Anterior cingulate cortex (tissue), 58 donors: ENCODE measurements around the gene FYN.

Source experiments
- DNase-seq, 58 donors: peaks; one replicate each; lab custom pipeline; 2025; lab: John Stamatoyannopoulos, UW

Gene FYN

DNA sequence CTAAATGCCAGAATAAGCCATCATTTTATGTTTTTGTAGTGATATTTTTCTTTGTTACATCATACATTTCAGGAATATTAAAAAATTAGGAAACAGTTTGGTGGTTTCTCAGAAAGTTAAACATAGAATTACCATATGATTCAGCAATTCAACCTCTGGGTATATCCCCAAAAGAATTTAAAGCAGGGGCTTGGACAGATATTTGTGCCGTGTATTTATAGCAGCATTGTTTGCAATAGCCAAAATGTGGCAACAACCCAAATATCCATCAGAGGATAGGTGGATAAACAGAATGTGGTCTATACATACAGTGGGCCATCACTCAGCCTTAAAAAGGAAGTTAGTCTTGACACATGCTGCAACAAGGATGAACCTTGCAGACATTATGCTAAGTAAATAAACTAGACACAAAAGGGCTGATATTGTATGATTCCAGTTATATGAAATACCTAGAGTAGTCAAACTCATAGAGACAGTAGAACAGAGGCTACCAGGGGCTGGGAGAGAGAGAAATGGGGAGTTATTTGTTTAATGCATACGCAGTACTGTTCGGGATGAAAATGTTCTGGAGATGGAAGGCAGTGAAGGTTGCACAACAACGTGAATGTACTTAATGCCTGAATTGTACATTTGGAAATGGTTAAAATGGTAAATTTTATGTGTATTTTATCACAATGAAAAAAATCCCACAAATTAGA is 248.7 kb downstream of the FYN start:
- no peak for DNase-seq

DNA sequence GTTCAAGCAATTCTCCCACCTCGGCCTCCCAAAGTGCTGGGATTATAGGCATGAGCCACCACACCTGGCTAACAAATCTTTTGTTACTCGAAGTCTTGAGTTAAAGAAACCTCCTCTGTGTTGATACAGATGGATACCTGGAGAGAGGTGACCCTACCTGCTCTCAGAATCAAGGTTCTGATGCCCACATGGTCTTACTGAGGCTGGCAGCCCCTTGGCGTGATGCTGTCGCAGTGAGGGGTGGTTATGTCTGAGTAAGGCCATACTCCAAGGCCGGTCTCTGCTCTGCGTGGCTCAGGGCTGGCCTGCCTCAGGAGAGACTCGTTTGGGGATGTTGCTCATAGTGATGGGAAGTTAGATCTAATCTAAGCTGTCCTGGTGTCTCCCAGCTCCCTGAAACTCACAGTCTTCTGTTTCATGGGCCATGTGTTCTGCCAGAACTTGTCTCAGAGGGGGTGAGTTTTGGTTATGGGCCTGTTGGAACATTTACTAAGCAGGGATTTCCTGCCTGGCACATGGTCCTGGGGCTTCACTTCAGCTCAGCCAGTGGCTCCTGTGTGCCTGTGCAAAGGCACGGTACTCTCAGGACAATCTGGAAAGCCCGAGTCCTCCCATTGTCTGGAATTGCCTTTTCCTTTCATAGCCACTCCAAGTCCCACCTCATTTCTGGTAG is 250.1 kb downstream of the FYN start:
- no peak for DNase-seq

DNA sequence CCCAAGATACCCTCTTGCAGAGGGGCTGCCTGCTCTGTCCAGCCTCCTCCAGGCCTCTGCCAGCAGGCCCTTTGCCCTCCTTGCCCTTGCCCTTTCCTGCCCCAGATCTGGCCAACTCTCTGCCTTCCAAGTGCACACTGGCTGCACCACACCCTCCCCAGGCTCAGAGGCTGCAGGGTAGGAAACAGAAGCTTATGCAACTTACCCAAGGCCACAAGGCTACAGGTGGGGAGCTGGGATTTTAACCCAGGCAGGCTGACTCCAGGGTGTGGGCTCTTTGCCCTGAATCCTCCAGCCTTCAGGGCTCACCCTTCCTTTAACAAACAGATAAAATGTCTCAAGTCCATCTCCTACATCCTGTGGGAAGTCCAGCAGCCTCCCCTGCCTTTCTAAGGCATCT is 253.1 kb downstream of the FYN start:
- DNase-seq: no peak

DNA sequence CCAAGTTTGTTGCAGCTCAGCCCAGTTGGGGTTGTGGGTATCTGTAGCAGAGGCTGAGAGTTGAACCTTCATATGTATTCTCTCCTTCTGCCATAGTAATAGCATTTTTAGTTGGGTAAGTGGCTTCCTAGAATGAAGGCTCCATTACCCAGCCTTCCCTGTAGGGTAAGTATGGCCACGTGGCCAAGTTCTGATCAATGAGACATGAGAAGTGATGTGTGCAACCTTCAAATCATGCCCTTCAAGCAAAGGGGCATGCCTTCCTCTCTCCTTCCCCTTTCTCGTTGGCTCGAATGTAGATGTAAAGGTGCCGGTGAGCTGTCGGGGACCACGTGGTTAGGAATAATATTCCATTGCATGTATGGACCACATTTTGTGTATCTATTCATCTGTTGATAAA is 254.8 kb downstream of the FYN start:
- DNase-seq: no peak

DNA sequence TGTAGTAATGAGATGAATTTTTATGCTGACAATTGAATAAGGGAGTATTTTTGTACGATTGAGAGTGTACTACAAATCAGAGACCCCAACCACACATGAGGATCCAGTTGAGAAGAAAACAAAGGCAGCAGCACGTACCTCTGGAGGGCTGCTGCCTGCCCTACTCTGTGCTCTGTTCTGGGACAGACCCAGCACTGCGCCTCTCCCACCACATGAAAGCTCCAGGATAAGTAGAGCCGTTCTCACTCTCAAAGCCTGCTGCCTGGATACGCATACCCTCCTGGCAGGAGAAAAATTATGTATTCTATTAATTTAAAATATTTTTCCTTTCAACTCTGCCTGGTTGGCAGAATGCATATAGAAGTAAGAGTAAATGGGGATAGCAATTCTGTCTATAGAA is 256.1 kb downstream of the FYN start:
- no peak for DNase-seq

DNA sequence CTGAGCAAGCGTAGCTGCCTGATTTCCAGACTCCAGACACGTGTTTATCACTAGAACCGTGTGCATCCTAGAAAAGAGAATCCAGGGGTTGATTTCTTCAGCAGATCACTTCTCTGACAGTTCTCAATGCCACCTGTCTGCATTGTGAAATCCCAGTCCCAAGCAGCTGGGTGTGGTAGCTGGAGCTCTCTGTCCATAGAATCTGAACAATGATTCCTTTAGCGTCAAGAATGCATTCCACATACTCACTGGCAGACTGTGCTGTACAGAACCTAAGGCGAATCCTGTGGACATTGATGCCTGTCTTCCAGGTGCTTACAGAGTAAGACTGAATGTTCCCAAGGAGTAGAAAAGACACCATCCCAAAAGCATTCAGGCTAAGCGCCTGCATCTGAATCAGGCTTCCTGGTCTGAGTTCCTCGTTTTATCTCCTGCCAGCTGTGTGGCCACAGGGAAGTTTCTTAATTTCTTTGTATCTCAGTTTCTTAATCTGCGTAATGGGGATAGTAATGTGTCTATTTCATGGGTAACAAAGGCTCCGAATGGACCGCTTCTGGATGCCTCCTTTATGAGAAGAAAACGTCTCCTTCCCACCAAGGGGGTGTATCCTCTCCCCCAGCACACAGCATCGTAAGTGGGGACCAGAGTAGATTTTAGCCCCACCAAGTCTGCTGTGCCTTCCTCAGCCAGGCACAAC is 257.2 kb downstream of the FYN start:
- no peak for DNase-seq

DNA sequence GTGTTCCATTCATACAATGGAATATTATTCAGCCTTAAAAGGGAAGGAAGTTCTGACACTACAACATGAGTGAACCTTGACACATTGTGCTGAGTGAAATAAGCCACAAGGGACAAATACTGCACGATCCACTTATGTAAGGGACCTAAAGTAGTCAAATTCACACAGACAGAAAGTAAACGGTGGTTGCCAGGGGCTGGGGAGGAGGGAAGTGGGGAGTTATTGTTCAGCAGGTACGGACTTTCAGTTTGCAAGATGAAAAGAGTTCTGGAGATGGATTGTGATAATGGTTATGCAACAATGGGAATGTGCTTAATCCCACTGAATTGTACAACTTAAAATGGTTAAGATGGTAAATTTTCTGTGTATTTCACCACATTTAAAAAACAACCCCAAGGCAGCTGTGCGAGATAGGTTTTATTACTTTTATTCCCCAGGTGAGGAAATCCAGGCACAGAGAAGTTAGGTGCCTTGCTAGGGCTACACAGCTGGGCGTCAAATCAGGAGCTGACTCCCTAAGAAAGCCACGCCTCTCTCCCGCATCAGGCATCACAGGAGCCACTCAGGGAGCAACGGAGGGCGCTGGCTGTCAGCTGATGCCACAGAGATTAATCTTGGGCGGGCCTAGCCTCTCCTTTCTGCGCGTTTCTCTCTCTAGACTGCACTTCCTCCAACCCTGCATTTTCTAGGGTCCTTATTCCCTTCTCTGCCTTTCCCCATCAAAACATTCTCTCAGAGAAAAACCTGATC is 258.2 kb downstream of the FYN start:
- no peak for DNase-seq

DNA sequence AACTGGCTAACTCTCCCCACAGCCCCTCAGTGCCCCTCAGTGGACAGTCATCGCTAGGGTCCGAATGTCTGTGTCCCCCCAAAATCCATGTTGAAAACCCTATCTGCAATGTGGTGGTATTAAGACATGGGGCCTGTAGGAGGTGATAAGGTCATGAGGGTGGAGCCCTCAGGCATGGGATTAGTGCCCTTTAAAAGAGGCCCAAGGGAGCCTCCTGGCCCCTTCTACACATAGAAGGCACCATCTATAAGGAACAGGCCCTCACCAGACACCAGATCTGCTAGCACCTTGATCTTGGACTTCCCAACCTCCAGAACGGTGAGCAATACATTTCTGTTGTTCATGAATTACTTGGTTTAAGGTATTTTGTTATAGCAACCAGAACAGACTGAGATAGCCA is 260.9 kb downstream of the FYN start:
- no peak for DNase-seq

DNA sequence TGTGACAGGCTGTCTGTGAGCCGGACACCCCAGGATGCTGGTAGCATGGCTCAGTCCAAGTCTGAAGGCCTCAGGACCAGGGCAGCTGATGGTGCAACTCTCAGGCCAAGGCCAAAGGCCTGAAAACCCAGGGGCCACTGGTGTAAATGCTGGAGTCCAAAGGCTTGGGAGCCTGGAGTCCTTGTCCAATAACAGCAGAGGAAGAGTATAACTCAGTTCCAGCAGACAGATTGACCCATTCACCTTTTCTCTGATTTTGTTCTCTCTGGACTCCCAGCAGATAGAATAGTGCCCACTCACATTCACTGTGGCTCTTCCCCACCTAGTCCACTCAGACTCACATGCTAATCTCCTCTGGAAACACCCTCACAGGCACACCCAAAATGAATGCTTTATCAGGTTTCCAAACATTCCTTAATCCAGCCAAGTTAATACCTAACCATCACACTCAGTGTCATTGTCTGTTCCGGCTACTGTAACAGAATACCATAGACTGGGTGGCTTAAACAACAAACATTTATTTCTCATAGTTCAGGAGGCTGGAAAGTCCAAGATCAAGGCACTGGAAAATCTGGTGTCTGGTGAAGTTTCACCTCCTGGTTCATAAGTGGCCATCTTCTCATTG is 262.6 kb downstream of the FYN start:
- no peak for DNase-seq
